Measurements from ENCODE around the gene FOXC1. TPM values are rescaled to one million over a fixed set of nuclear protein-coding genes. Genes with fewer than 3 reads are reported as not detected.
A peak's percentile ranks its signal among the peaks of the same experiment; 100 is the strongest.

FOXC1 gene
- total RNA-seq, 1 experiment from 2014 or later: not detected

- no peak for DNase-seq
- Histone ChIP-seq H3K23me2 (ENCODE audit: insufficient read length, low read depth, low read length, poor library complexity, severe bottlenecking) (peaks cover 27% of the 10 kb centered on the region), H2BK20ac (ENCODE audit: low read depth, low read length, poor library complexity, severe bottlenecking) (no peak overlapping the region), H3K79me2 (ENCODE audit: insufficient read depth, low read length) (no peaks in the 10 kb centered on the region), H3K27ac (ENCODE audit: insufficient read length, low read depth, low read length) (no peak overlapping the region), H3K23ac (ENCODE audit: insufficient read length, low read depth, low read length) (no peak overlapping the region), H3K9ac (ENCODE audit: extremely low read depth, insufficient read length, low read length) (no peak overlapping the region), H3K14ac (ENCODE audit: insufficient read depth, low read length) (no peak overlapping the region; the same call in 1 of the 2 replicates), H3K56ac (ENCODE audit: insufficient read length, low read depth, low read length) (no peak overlapping the region), H3K4me1 (ENCODE audit: insufficient read depth, low read length) (no peaks in the 10 kb centered on the region; the same call in 1 of the 2 replicates), H2AK5ac (ENCODE audit: insufficient read length, low read length) (no peak overlapping the region), H3K4me2 (ENCODE audit: insufficient read depth, insufficient read length, low read length) (peak overlapping the region; percentile 48), H3K9me3 (ENCODE audit: control insufficient read depth, low read depth, low read length) (no peaks in the 10 kb centered on the region), H2BK12ac (ENCODE audit: insufficient read length, low read depth, low read length) (no peak overlapping the region), H4K20me1 (ENCODE audit: control insufficient read depth, insufficient read depth, insufficient read length) (no peaks in the 10 kb centered on the region), H2AFZ (ENCODE audit: low read length) (no peak overlapping the region), H3T11ph (ENCODE audit: low read length) (no peak overlapping the region), H4K5ac (ENCODE audit: insufficient read length, low read depth, low read length) (no peak overlapping the region), H3K79me1 (ENCODE audit: insufficient read depth, low read depth, low read length, poor library complexity, severe bottlenecking) (no peaks in the 10 kb centered on the region), H2BK120ac (ENCODE audit: low read depth, low read length, poor library complexity, severe bottlenecking) (no peak overlapping the region), H3K18ac (ENCODE audit: insufficient read length, low read depth, low read length) (no peak overlapping the region), H2BK5ac (ENCODE audit: insufficient read length, low read length) (no peak overlapping the region), H3K4ac (ENCODE audit: low read depth, low read length) (no peak overlapping the region), H4K8ac (replicated peaks; ENCODE audit: insufficient read length, low read depth, low read length) (no peak overlapping the region), H3K27me3 (ENCODE audit: insufficient read depth, low read length) (peaks cover 75% of the 10 kb centered on the region), H4K91ac (ENCODE audit: insufficient read length, low read depth, low read length) (no peak overlapping the region), H2BK15ac (ENCODE audit: low read depth, low read length) (no peak overlapping the region)
- Mint-ChIP-seq H3K27ac (no peak overlapping the region), H3K4me3 (peak overlapping the region; percentile 49 to 82), H3K36me3 (ENCODE audit: insufficient read depth in 1 of 3, low read depth in 3 of 3) (no peaks in the 10 kb centered on the region), H3K27me3 (ENCODE audit: low read depth) (peaks cover 84% of the 10 kb centered on the region), H3K9me3 (peaks cover 0 to 4% of the 10 kb centered on the region in 2 experiments; a peak in 2 of 5 replicates), H3K4me1 (peaks cover 38 to 46% of the 10 kb centered on the region in 2 experiments)
- no peak for TF ChIP-seq CTCF (conservative IDR thresholded peaks at IDR 0.05)
- WGBS (ENCODE audit: extremely low coverage, insufficient read length, low lambda C conversion rate): no CpG with 5 or more reads among the region's 58 CpGs
Measured at GRCh38 chr6:1609041-1609647, 571 bp upstream of the FOXC1 start.

Data from H9 (cell line).